ENCODE measurements around the gene SFMBT2.

DNA sequence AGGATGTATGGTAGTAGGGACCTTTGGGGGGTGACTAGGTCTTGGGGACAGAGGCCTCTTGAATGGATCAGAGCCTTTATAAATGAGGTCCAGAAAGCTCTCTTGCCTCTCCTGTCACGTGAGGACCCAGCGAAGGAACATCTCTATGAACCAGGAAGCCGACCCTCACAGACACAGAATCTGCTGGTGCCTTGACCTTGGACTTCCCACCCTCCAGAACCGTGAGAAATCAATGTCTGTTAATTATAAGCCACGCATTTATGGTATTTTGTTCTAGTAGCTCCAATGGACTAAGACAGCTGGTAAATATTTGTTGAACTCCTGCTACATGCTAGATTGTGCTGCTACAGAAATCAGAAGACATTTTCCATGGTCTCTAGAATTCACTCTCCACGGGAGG lies 276.9 kb downstream of the SFMBT2 start:
- no peak for TF ChIP-seq MAFK (IDR thresholded peaks at IDR 0.05; ENCODE audit: low read depth, low read length)
- TF ChIP-seq CTCF (conservative IDR thresholded peaks at IDR 0.05; ENCODE audit: low read depth, low read length): no peak
- TF ChIP-seq CEBPB (IDR thresholded peaks at IDR 0.05; ENCODE audit: low read depth, low read length): no peak
- no peak for TF ChIP-seq SMC3 (IDR thresholded peaks at IDR 0.05; ENCODE audit: low read depth, low read length)
- TF ChIP-seq MAZ (IDR thresholded peaks at IDR 0.05; ENCODE audit: borderline replicate concordance, low read depth, low read length): no peak

Data from IMR-90 (cell line).